Nephron progenitor cell (in vitro differentiated cells): ENCODE data around the gene PLK1.
A peak's percentile ranks its signal among the peaks of the same experiment; 100 is the strongest.

Source experiments
- DNase-seq: peaks from one replicate; pipeline ENCODE4 v3.0.0; 2021
- H3K27ac Mint-ChIP-seq: 2 replicates; pipeline ENCODE4 v1.8.0; 2021; ENCODE audit warnings: mild to moderate bottlenecking, moderate library complexity, mixed read lengths
- H3K27me3 Mint-ChIP-seq: 2 replicates; pipeline ENCODE4 v1.8.0; 2021; ENCODE audit warnings: mild to moderate bottlenecking, low read depth, mixed read lengths; ENCODE audit not compliant: poor library complexity
- H3K36me3 Mint-ChIP-seq: 2 replicates; pipeline ENCODE4 v1.8.0; 2021; ENCODE audit warnings: low read depth, mixed read lengths
- H3K4me1 Mint-ChIP-seq: 2 replicates; pipeline ENCODE4 v1.8.0; 2021; ENCODE audit warnings: mixed read lengths
- H3K4me3 Mint-ChIP-seq: 2 replicates; pipeline ENCODE4 v1.8.0; 2021; ENCODE audit warnings: mild to moderate bottlenecking, moderate library complexity, mixed read lengths
- H3K9me3 Mint-ChIP-seq: 2 replicates; pipeline ENCODE4 v1.8.0; 2021; ENCODE audit warnings: mild to moderate bottlenecking, moderate library complexity, mixed read lengths
- CTCF ChIP-seq: fragments of 200-600 bp; sonication (generic); IDR thresholded peaks from 2 replicates; pipeline ENCODE4 v1.5.0; 2021; ENCODE audit warnings: antibody characterized with exemption

Gene PLK1

GRCh38 chr16:23706439-23706838 is 27.8 kb downstream of the PLK1 start:
- Mint-ChIP-seq H3K27me3 (peaks cover 50% of the 10 kb centered on the region), H3K4me3 (no peak overlapping the region), H3K4me1 (no peaks in the 10 kb centered on the region), H3K9me3 (peaks cover 23% of the 10 kb centered on the region), H3K36me3 (peaks cover 5% of the 10 kb centered on the region), H3K27ac (no peak overlapping the region)
- no peak for TF ChIP-seq CTCF
- no peak for DNase-seq

GRCh38 chr16:23709536-23709935 is 30.8 kb downstream of the PLK1 start:
- Mint-ChIP-seq H3K4me3 (no peak overlapping the region), H3K27ac (no peak overlapping the region), H3K27me3 (peaks cover 73% of the 10 kb centered on the region), H3K36me3 (no peaks in the 10 kb centered on the region), H3K4me1 (no peaks in the 10 kb centered on the region), H3K9me3 (peaks cover 8% of the 10 kb centered on the region)
- DNase-seq, result no peak
- no peak for TF ChIP-seq CTCF

DNA sequence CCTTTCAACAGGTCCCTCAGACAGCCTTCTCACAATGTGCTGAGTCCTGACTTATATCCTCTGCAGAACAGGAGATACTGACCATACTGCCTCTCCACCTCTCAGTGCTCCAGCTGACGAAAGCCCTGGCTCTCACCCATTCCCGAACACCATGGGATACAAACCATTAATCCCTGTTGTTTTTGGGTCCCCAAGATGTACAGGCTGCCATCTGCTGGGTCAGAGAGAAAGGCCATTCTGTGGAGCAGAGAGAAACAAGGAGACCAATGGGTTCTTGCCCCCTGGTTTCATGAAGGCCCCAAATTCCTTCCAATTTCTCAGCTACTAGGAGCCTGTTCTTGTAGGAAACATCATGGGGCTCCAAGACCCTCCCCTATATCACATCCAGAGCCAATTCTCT is 31.3 kb downstream of the PLK1 start:
- no peak for DNase-seq
- H3K36me3 Mint-ChIP-seq, result no peaks in the 10 kb centered on the region
- no peak overlapping the region for H3K4me3 Mint-ChIP-seq
- H3K27me3 Mint-ChIP-seq, result peaks cover 78% of the 10 kb centered on the region
- TF ChIP-seq CTCF, result no peak
- H3K9me3 Mint-ChIP-seq, result peaks cover 8% of the 10 kb centered on the region
- no peaks in the 10 kb centered on the region for H3K4me1 Mint-ChIP-seq
- H3K27ac Mint-ChIP-seq, result no peak overlapping the region

- no peaks in the 10 kb centered on the region for H3K36me3 Mint-ChIP-seq
- peaks cover 80% of the 10 kb centered on the region for H3K27me3 Mint-ChIP-seq
- H3K4me3 Mint-ChIP-seq, result no peak overlapping the region
- DNase-seq, result no peak
- H3K4me1 Mint-ChIP-seq, result no peaks in the 10 kb centered on the region
- H3K9me3 Mint-ChIP-seq, result peaks cover 8% of the 10 kb centered on the region
- no peak for TF ChIP-seq CTCF
- no peak overlapping the region for H3K27ac Mint-ChIP-seq
These were observed 31.8 kb downstream of the PLK1 start for GRCh38 chr16:23710504-23710903.

- no peak for DNase-seq
- Mint-ChIP-seq H3K9me3 (peaks cover 8% of the 10 kb centered on the region), H3K4me1 (no peaks in the 10 kb centered on the region), H3K27ac (no peak overlapping the region), H3K36me3 (no peaks in the 10 kb centered on the region), H3K4me3 (no peak overlapping the region), H3K27me3 (peaks cover 89% of the 10 kb centered on the region)
- no peak for TF ChIP-seq CTCF
These were observed 33.1 kb downstream of the PLK1 start for GRCh38 chr16:23711785-23712184.

DNA sequence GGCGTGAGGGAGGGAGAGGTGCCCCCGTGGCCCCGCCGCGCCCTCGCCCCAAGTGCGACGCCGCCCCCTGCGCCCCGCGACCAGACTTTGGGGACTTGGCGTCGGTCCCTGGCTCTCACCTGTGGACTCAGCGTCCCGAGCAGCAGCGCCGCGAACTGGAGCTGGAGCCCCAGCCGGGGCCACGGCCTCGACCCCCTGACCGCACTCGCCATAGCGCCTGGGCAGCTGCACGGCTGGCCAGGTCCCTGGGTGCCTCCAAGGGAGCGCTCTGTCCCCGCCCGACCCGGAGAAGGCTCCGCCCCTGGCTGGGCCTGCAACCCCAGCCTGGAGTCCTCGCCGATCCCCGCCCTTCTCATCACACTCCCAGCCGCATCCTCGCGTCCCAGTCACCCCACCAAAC is 34.3 kb downstream of the PLK1 start, which contains the start of gene ERN2:
Gene ERN2 (minus strand): TSS at position 247 of the 400 bp plus-strand sequence. CDS start 35 bp downstream, at position 212.
- peaks cover 8% of the 10 kb centered on the region for H3K9me3 Mint-ChIP-seq
- no peaks in the 10 kb centered on the region for H3K4me1 Mint-ChIP-seq
- H3K27ac Mint-ChIP-seq, result no peak within 1 kb of the TSS
- no peaks in the 10 kb centered on the region for H3K36me3 Mint-ChIP-seq
- DNase-seq, result peak; percentile 35
- peaks cover 91% of the 10 kb centered on the region for H3K27me3 Mint-ChIP-seq
- no peak within 1 kb of the TSS for H3K4me3 Mint-ChIP-seq
- TF ChIP-seq CTCF, result no peak
